H1 (cell line): ENCODE data around the gene KLHL40. TPM values are rescaled to one million over a fixed set of nuclear protein-coding genes. Genes with fewer than 3 reads are reported as not detected.

ENCODE experiments used
- CTCF ChIA-PET: fragments of 300-600 bp; sonication (Branson Sonifier 250); formaldehyde crosslinking; loops from one replicate; lab custom pipeline; 2021; ENCODE audit not compliant: partially characterized antibody; lab: Charles Lee
- POLR2A ChIA-PET: fragments of 300-600 bp; sonication (Branson Sonifier 250); formaldehyde crosslinking; loops from one replicate; lab custom pipeline; 2021; ENCODE audit warnings: inconsistent platforms; ENCODE audit not compliant: partially characterized antibody; lab: Charles Lee
- DNase-seq, 2 experiments: peaks; one replicate each; pipeline versions ENCODE4 v3.0.0 to v3.0.0-alpha.2; 2010 to 2022; ENCODE audit warnings: low spot score in 2 of 2, low read depth in 1 of 2, mixed read lengths in 1 of 2
- FAIRE-seq: peaks from 2 replicates; lab custom pipeline; 2011; peaks lifted over from hg19 to GRCh38; lab: Jason Lieb, UNC
- H2AFZ ChIP-seq: 2 replicates; pipeline ENCODE4 v1.8.1; 2012; ENCODE audit warnings: low read length, inconsistent platforms
- H2AK5ac ChIP-seq: 2 replicates; pipeline ENCODE4 v1.6.1; 2013; ENCODE audit warnings: low read depth, low read length
- H2BK120ac ChIP-seq: replicated peaks from 2 replicates; pipeline ENCODE3; 2013; ENCODE audit warnings: low read depth, low read length, inconsistent platforms
- H2BK12ac ChIP-seq: 2 replicates; pipeline ENCODE4 v1.6.1; 2013; ENCODE audit warnings: low read depth, low read length
- H2BK15ac ChIP-seq: 2 replicates; pipeline ENCODE4 v1.6.1; 2013; ENCODE audit warnings: low read length
- H2BK20ac ChIP-seq: 2 replicates; pipeline ENCODE4 v1.6.1; 2013; ENCODE audit warnings: low read length
- H2BK5ac ChIP-seq: 2 replicates; pipeline ENCODE4 v1.6.1; 2013; ENCODE audit warnings: low read depth, low read length
- H3K14ac ChIP-seq: 2 replicates; pipeline ENCODE4 v1.6.1; 2013; ENCODE audit warnings: inconsistent platforms; ENCODE audit not compliant: insufficient read length
- H3K18ac ChIP-seq: 2 replicates; pipeline ENCODE4 v1.6.1; 2013; ENCODE audit warnings: low read length; ENCODE audit errors: extremely low read depth
- H3K23ac ChIP-seq: 2 replicates; pipeline ENCODE4 v1.6.1; 2013; ENCODE audit warnings: inconsistent platforms; ENCODE audit not compliant: insufficient read length
- H3K23me2 ChIP-seq: 2 replicates; pipeline ENCODE4 v1.6.1; 2013; ENCODE audit warnings: low read depth, low read length
- H3K27ac ChIP-seq: 2 replicates; pipeline ENCODE4 v1.6.1; 2011; ENCODE audit warnings: low read depth, low read length, inconsistent platforms
- H3K27me3 ChIP-seq, 4 experiments: replicated peaks in 1 of 4; 1 replicate in 1 of 4; 2 replicates in 3 of 4; pipeline versions ENCODE4 v1.6.1 to v1.8.1; 2011 to 2013; ENCODE audit warnings: low read length in 3 of 4, mild to moderate bottlenecking in 3 of 4, inconsistent platforms in 2 of 4, mixed read lengths in 2 of 4, moderate library complexity in 1 of 4; ENCODE audit not compliant: control insufficient read depth in 3 of 4, insufficient read depth in 3 of 4; ENCODE audit errors: extremely low read depth in 1 of 4
- H3K36me3 ChIP-seq, 4 experiments: 2 replicates each; pipeline versions ENCODE4 v1.6.1 to v1.8.1; 2011 to 2013; ENCODE audit warnings: mild to moderate bottlenecking in 4 of 4, low read length in 3 of 4, moderate library complexity in 2 of 4, control low read depth in 1 of 4, inconsistent platforms in 1 of 4; ENCODE audit not compliant: insufficient read depth in 4 of 4, control insufficient read depth in 2 of 4
- H3K4ac ChIP-seq: replicated peaks from 2 replicates; pipeline ENCODE3; 2013; ENCODE audit warnings: low read length, low read depth, mixed read lengths, inconsistent platforms; ENCODE audit not compliant: insufficient read length
- H3K4me1 ChIP-seq, 4 experiments: replicated peaks in 1 of 4; 1 replicate in 1 of 4; 2 replicates in 3 of 4; pipeline versions ENCODE4 v1.6.1 to v1.8.1; 2011 to 2013; ENCODE audit warnings: low read length in 3 of 4, inconsistent platforms in 2 of 4, mixed read lengths in 1 of 4; ENCODE audit not compliant: insufficient read depth in 4 of 4, control insufficient read depth in 3 of 4
- H3K4me2 ChIP-seq, 2 experiments: 2 replicates each; pipeline versions ENCODE4 v1.6.1 to v1.8.1; 2011 to 2013; ENCODE audit warnings: low read depth in 2 of 2, low read length in 2 of 2, control low read depth in 1 of 2, inconsistent platforms in 1 of 2, mild to moderate bottlenecking in 1 of 2; ENCODE audit not compliant: insufficient read depth in 1 of 2
- H3K4me3 ChIP-seq, 4 experiments: fragments of 200-600, 300-600 bp in 1 of 4; sonication (generic), shearing (Covaris generic), sonication (Bioruptor Twin) in 1 of 4; 2 replicates each; pipeline versions ENCODE4 v1.5.1 to v1.8.1; 2011 to 2016; ENCODE audit warnings: low read length in 4 of 4, low read depth in 3 of 4, control low read depth in 2 of 4, inconsistent platforms in 2 of 4, mild to moderate bottlenecking in 2 of 4, mixed read lengths in 1 of 4, moderate library complexity in 1 of 4; ENCODE audit not compliant: insufficient read depth in 2 of 4; ENCODE audit errors: extremely low read depth in 1 of 4
- H3K56ac ChIP-seq: replicated peaks from 2 replicates; pipeline ENCODE3; 2013; ENCODE audit warnings: low read depth, mild to moderate bottlenecking, mixed read lengths, low read length, inconsistent platforms; ENCODE audit not compliant: insufficient read length
- H3K79me1 ChIP-seq: 2 replicates; pipeline ENCODE4 v1.6.1; 2013; ENCODE audit warnings: low read depth, low read length, control low read depth
- H3K79me2 ChIP-seq, 2 experiments: 2 replicates each; pipeline versions ENCODE4 v1.6.1 to v1.8.1; 2012 to 2013; ENCODE audit warnings: low read length in 2 of 2, mild to moderate bottlenecking in 2 of 2, inconsistent platforms in 1 of 2; ENCODE audit not compliant: insufficient read depth in 2 of 2, control insufficient read depth in 1 of 2
- H3K9ac ChIP-seq, 4 experiments: replicated peaks in 1 of 4; 1 replicate in 1 of 4; 2 replicates in 3 of 4; pipeline versions ENCODE4 v1.6.1 to v1.8.1; 2011 to 2013; ENCODE audit warnings: low read depth in 3 of 4, low read length in 3 of 4, control low read depth in 2 of 4, mild to moderate bottlenecking in 2 of 4, moderate library complexity in 2 of 4, inconsistent platforms in 1 of 4; ENCODE audit errors: extremely low read depth in 1 of 4
- H3K9me3 ChIP-seq, 2 experiments: 2 replicates each; pipeline versions ENCODE4 v1.6.1 to v1.8.1; 2012 to 2013; ENCODE audit warnings: mild to moderate bottlenecking in 2 of 2, moderate library complexity in 2 of 2, control low read depth in 1 of 2, inconsistent platforms in 1 of 2, low read depth in 1 of 2, low read length in 1 of 2, mixed read lengths in 1 of 2; ENCODE audit not compliant: insufficient read depth in 2 of 2
- H4K20me1 ChIP-seq, 2 experiments: replicated peaks in 1 of 2; 2 replicates each; pipeline versions ENCODE3 to v1.8.1; 2011 to 2013; ENCODE audit warnings: inconsistent platforms in 2 of 2, low read length in 2 of 2, mild to moderate bottlenecking in 1 of 2; ENCODE audit not compliant: insufficient read depth in 2 of 2, control insufficient read depth in 1 of 2
- H4K5ac ChIP-seq: 2 replicates; pipeline ENCODE4 v1.6.1; 2013; ENCODE audit warnings: low read length, low read depth, mixed read lengths, inconsistent platforms; ENCODE audit not compliant: insufficient read length
- H4K8ac ChIP-seq: 2 replicates; pipeline ENCODE4 v1.8.0; 2013; ENCODE audit warnings: mild to moderate bottlenecking, moderate library complexity, low read length, inconsistent platforms; ENCODE audit not compliant: insufficient read depth; ENCODE audit errors: extremely low read depth
- H4K91ac ChIP-seq: replicated peaks from 2 replicates; pipeline ENCODE3; 2013; ENCODE audit warnings: low read length, mixed read lengths, inconsistent platforms; ENCODE audit not compliant: insufficient read length
- ASH2L ChIP-seq: fragments of 200-600, 300-600 bp; sonication (generic); IDR thresholded peaks from one replicate; pipeline ENCODE4 v1.7.1; 2017; ENCODE audit warnings: low read length
- BACH1 ChIP-seq: IDR thresholded peaks from 2 replicates; pipeline ENCODE4 v1.6.1; 2012; ENCODE audit warnings: low read length, improper control_type of control experiment
- CBX8 ChIP-seq: fragments of 300-800, 300-1000 bp; sonication (generic); IDR thresholded peaks from 2 replicates; pipeline ENCODE4 v1.7.1; 2016; ENCODE audit warnings: low read depth, low read length, borderline replicate concordance
- EGR1 ChIP-seq: IDR thresholded peaks from 2 replicates; pipeline ENCODE4 v1.6.1; 2011; ENCODE audit warnings: low read depth, low read length, borderline replicate concordance
- JUN ChIP-seq: IDR thresholded peaks from 2 replicates; pipeline ENCODE4 v1.6.1; 2011; ENCODE audit warnings: low read depth, mild to moderate bottlenecking, improper control_type of control experiment, low read length
- KDM1A ChIP-seq: fragments of 200-600, 300-600 bp; sonication (generic); IDR thresholded peaks from 2 replicates; pipeline ENCODE4 v1.7.1; 2016; ENCODE audit warnings: mild to moderate bottlenecking, low read length, borderline replicate concordance
- RAD21 ChIP-seq, 2 experiments: IDR thresholded peaks in 1 of 2; conservative IDR thresholded peaks in 1 of 2; 2 replicates each; pipeline ENCODE4 v1.6.1; 2011; ENCODE audit warnings: low read depth in 2 of 2, low read length in 2 of 2, improper control_type of control experiment in 1 of 2, inconsistent platforms in 1 of 2, mild to moderate bottlenecking in 1 of 2, moderate library complexity in 1 of 2
- SIX5 ChIP-seq: IDR thresholded peaks from 2 replicates; pipeline ENCODE4 v1.6.1; 2011; ENCODE audit warnings: mild to moderate bottlenecking, low read depth, low read length
- SP4 ChIP-seq: IDR thresholded peaks from 2 replicates; pipeline ENCODE4 v1.6.1; 2012; ENCODE audit warnings: low read length, inconsistent platforms
- USF2 ChIP-seq: IDR thresholded peaks from 2 replicates; pipeline ENCODE4 v1.6.1; 2011; ENCODE audit warnings: low read length, improper control_type of control experiment
- WGBS, 2 experiments: shearing (Covaris generic) in 1 of 2; methylation state at CpG; one replicate each; pipeline versions ENCODE4 v1.1.6 to v1.1.7; 2013 to 2015; ENCODE audit warnings: low lambda C conversion rate in 2 of 2, mixed read lengths in 2 of 2, inconsistent platforms in 1 of 2, low coverage in 1 of 2, missing lambda C conversion rate in 1 of 2; ENCODE audit not compliant: insufficient replicate concordance in 2 of 2, insufficient coverage in 1 of 2, insufficient read length in 1 of 2; ENCODE audit errors: extremely low coverage in 1 of 2, missing lambda C conversion rate in 1 of 2; 5-methylcytosine and 5-hydroxymethylcytosine counted together
- polyA plus RNA-seq, 7 experiments: library from polyadenylated mRNA; depleted of rRNA in 3 of 7; stranded (reverse) in 5 of 7; unstranded in 2 of 7; fragments of >200 nt in 5 of 7; fragments of 200-250 nt in 2 of 7; gene quantifications; 1 replicate in 5 of 7; 2 replicates in 1 of 7; 4 replicates in 1 of 7; pipeline versions ENCODE4 v1.2.1 to v1.2.3, GENCODE V29; 2011 to 2013; ENCODE audit warnings: missing spikeins in 2 of 7, mixed read lengths in 2 of 7
- total RNA-seq: library from RNA; stranded (reverse); fragmentation: NEBNext Ultra II Directional; extraction: Animal tissue kit (Norgen Biotek cat#: 25700); gene quantifications from 2 replicates; pipeline ENCODE4 v1.2.1, GENCODE V29; 2021

KLHL40 gene
- total and polyA plus RNA-seq, 2 of the 8 experiments (the other 6 are each of a cell fraction or from before 2014, with no cell fraction given) = 0.02 TPM; not detected in 1

GRCh38 chr3:42674146-42674545 lies 11.2 kb upstream of the KLHL40 start:
- Histone ChIP-seq H2BK12ac (no peak overlapping the region), H3K4me3 (no peak overlapping the region)
- POLR2A ChIA-PET = no interaction called here

More at GRCh38 chr3:42674146-42674545, 11.2 kb upstream of the KLHL40 start:
- no peak overlapping the region for H4K5ac ChIP-seq
- H3K4me1 ChIP-seq = no peaks in the 10 kb centered on the region
- H3K9me3 ChIP-seq = peaks cover 2 to 5% of the 10 kb centered on the region in 2 experiments; a peak in 2 of 4 replicates
- no peak overlapping the region for H3K27ac ChIP-seq
- no peak overlapping the region for H3K56ac ChIP-seq
- no peak overlapping the region for H2BK20ac ChIP-seq
- no peaks in the 10 kb centered on the region for H3K79me2 ChIP-seq
- no peaks in the 10 kb centered on the region for H4K20me1 ChIP-seq
- H3K36me3 ChIP-seq = no peaks in the 10 kb centered on the region
- no peaks in the 10 kb centered on the region for H3K23me2 ChIP-seq
- no peak overlapping the region for H3K9ac ChIP-seq
- WGBS, 2 experiments = 82% methylated on average over 3 of the region's 3 CpGs; no CpG with 5 or more reads in 1 of the 2 experiments
- no peak for FAIRE-seq
- no peak overlapping the region for H2AFZ ChIP-seq
- no peak overlapping the region for H2AK5ac ChIP-seq
- H4K91ac ChIP-seq = no peak overlapping the region
- CTCF ChIA-PET = no interaction called here
- H3K27me3 ChIP-seq = no peaks in the 10 kb centered on the region; a peak in 1 of 7 replicates
- H2BK15ac ChIP-seq = no peak overlapping the region
- DNase-seq = no peak
- no peak overlapping the region for H3K4ac ChIP-seq
- H2BK5ac ChIP-seq = no peak overlapping the region
- no peak overlapping the region for H2BK120ac ChIP-seq
- no peak overlapping the region for H3K14ac ChIP-seq
- no peak overlapping the region for H3K18ac ChIP-seq
- H3K23ac ChIP-seq = no peak overlapping the region
- H3K4me2 ChIP-seq = no peak overlapping the region
- no peak overlapping the region for H4K8ac ChIP-seq
- TF ChIP-seq ASH2L (no peak), SIX5 (no peak), RAD21 (IDR thresholded peaks at IDR 0.05 in 1 of 2, conservative IDR thresholded peaks at IDR 0.05 in 1 of 2; ENCODE audit: low read depth in 2 of 2, low read length in 2 of 2) (no peak), CBX8 (no peak), SP4 (no peak), USF2 (no peak), EGR1 (no peak), BACH1 (no peak), JUN (no peak), KDM1A (no peak)
- no peaks in the 10 kb centered on the region for H3K79me1 ChIP-seq
